Peyer's patch (tissue), 4 donors: ENCODE results near the gene WWC1. TPM values are rescaled to one million over a fixed set of nuclear protein-coding genes. Genes with fewer than 3 reads are reported as not detected.

ENCODE experiments used
- total RNA-seq, 4 donors: library from RNA; depleted of rRNA; stranded (reverse); fragments of >200 nt; gene quantifications; one replicate each; pipeline ENCODE4 v1.1.0, GENCODE V29; 2016

The WWC1 gene
- total RNA-seq, 4 donors from 2014 or later: 47.0 to 63.2 (median 52.8) TPM

Other genes starting within 250 kb of the WWC1 start
- gene RARS1, start 194.8 kb downstream of the WWC1 start, total RNA-seq: 100 to 1,000 TPM in 3 of 4 donors, 10 to 100 TPM in 1; 81.5 to 115 (median 108) TPM
- 1 to 10 TPM in 2 of 4 donors, not detected in 2; 1.8 to 1.9 TPM for gene FBLL1, start 237.7 kb downstream of the WWC1 start, total RNA-seq